ENCODE results near the gene SLC25A13.

The SLC25A13 gene

GRCh38 chr7:96135241-96135640 is 186.7 kb downstream of the SLC25A13 start:
- no peak for DNase-seq

- no peak for DNase-seq
Observed at GRCh38 chr7:96131525-96131924, 190.4 kb downstream of the SLC25A13 start.

GRCh38 chr7:96127746-96128145 is 194.2 kb downstream of the SLC25A13 start:
- DNase-seq, result no peak

- DNase-seq, result no peak
Observed at GRCh38 chr7:96126382-96126781, 195.5 kb downstream of the SLC25A13 start.

- DNase-seq, result no peak
Observed at GRCh38 chr7:96122746-96123145, 199.2 kb downstream of the SLC25A13 start.

- DNase-seq, result no peak
Observed at GRCh38 chr7:96121752-96122151, 200.1 kb downstream of the SLC25A13 start.

GRCh38 chr7:96120445-96121225 is 201.3 kb downstream of the SLC25A13 start:
- DNase-seq, result no peak

- no peak for DNase-seq
Observed at GRCh38 chr7:96118449-96119001, 203.4 kb downstream of the SLC25A13 start.

GRCh38 chr7:96116173-96116572 is 205.7 kb downstream of the SLC25A13 start:
- no peak for DNase-seq

- DNase-seq, result no peak
Observed at GRCh38 chr7:96114190-96114589, 207.7 kb downstream of the SLC25A13 start.

GRCh38 chr7:96111405-96111804 is 210.5 kb downstream of the SLC25A13 start:
- DNase-seq, result no peak

GRCh38 chr7:96104984-96105383 is 216.9 kb downstream of the SLC25A13 start:
- no peak for DNase-seq

GRCh38 chr7:96102096-96102811 is 219.6 kb downstream of the SLC25A13 start:
- DNase-seq, result no peak

- no peak for DNase-seq
Observed at GRCh38 chr7:96100737-96101136, 221.2 kb downstream of the SLC25A13 start.

GRCh38 chr7:96097835-96098234 is 224.1 kb downstream of the SLC25A13 start:
- DNase-seq, result no peak

GRCh38 chr7:96093435-96093834 is 228.5 kb downstream of the SLC25A13 start:
- DNase-seq, result no peak

GRCh38 chr7:96090756-96091155 is 231.1 kb downstream of the SLC25A13 start:
- DNase-seq, result no peak

- no peak for DNase-seq
Observed at GRCh38 chr7:96089511-96089910, 232.4 kb downstream of the SLC25A13 start.

GRCh38 chr7:96088579-96088978 is 233.3 kb downstream of the SLC25A13 start:
- no peak for DNase-seq

- DNase-seq, result no peak
Observed at GRCh38 chr7:96085953-96086352, 235.9 kb downstream of the SLC25A13 start.

- no peak for DNase-seq
Observed at GRCh38 chr7:96084881-96085553, 236.9 kb downstream of the SLC25A13 start.

GRCh38 chr7:96080027-96080426 is 241.9 kb downstream of the SLC25A13 start:
- DNase-seq, result no peak

GRCh38 chr7:96076350-96076707 is 245.6 kb downstream of the SLC25A13 start:
- DNase-seq, result no peak
